Epidermal melanocyte (primary cell): ENCODE data around the gene PITPNM3.
A peak's percentile ranks its signal among the peaks of the same experiment; 100 is the strongest.

Source experiments
- DNase-seq: peaks from one replicate; pipeline ENCODE4 v3.0.0; 2011; ENCODE audit warnings: low spot score; ENCODE audit not compliant: insufficient read length

Gene PITPNM3

GRCh38 chr17:6526362-6527152 is 29.8 kb downstream of the PITPNM3 start:
- no peak for DNase-seq

- DNase-seq: no peak
These were observed 30.6 kb downstream of the PITPNM3 start for GRCh38 chr17:6525731-6526130.

- no peak for DNase-seq
These were observed 31.2 kb downstream of the PITPNM3 start for GRCh38 chr17:6525141-6525540.

GRCh38 chr17:6524520-6524919 is 31.8 kb downstream of the PITPNM3 start:
- DNase-seq: no peak

- no peak for DNase-seq
These were observed 32.5 kb downstream of the PITPNM3 start for GRCh38 chr17:6523809-6524355.

GRCh38 chr17:6523330-6523729 is 33.0 kb downstream of the PITPNM3 start:
- DNase-seq: no peak

GRCh38 chr17:6521586-6521985 is 34.8 kb downstream of the PITPNM3 start:
- no peak for DNase-seq

- DNase-seq: no peak
These were observed 39.3 kb downstream of the PITPNM3 start for GRCh38 chr17:6517062-6517461.

GRCh38 chr17:6514371-6514770 is 42.0 kb downstream of the PITPNM3 start:
- no peak for DNase-seq

GRCh38 chr17:6512552-6512951 is 43.8 kb downstream of the PITPNM3 start:
- no peak for DNase-seq

GRCh38 chr17:6510321-6510977 is 45.9 kb downstream of the PITPNM3 start:
- DNase-seq: no peak

- no peak for DNase-seq
These were observed 46.4 kb downstream of the PITPNM3 start for GRCh38 chr17:6509921-6510320.

GRCh38 chr17:6509031-6509771 is 47.2 kb downstream of the PITPNM3 start:
- DNase-seq: no peak

GRCh38 chr17:6508519-6509030 is 47.8 kb downstream of the PITPNM3 start:
- DNase-seq: no peak

GRCh38 chr17:6508016-6508415 is 48.3 kb downstream of the PITPNM3 start:
- DNase-seq: no peak

- DNase-seq: no peak
These were observed 48.8 kb downstream of the PITPNM3 start for GRCh38 chr17:6507535-6507934.

GRCh38 chr17:6506679-6507231 is 49.6 kb downstream of the PITPNM3 start:
- no peak for DNase-seq

GRCh38 chr17:6505425-6506142 is 50.8 kb downstream of the PITPNM3 start:
- DNase-seq: no peak

- no peak for DNase-seq
These were observed 52.6 kb downstream of the PITPNM3 start for GRCh38 chr17:6503641-6504195.

GRCh38 chr17:6502871-6503509 is 53.4 kb downstream of the PITPNM3 start:
- peak; percentile 3 for DNase-seq
